WTC11 (cell line): ENCODE results near the gene ITLN1.

ENCODE experiments used
- ELF4 ChIP-seq: sonication (generic); formaldehyde crosslinking; IDR thresholded peaks from 2 replicates; pipeline ENCODE4 v1.8.1; 2022; ENCODE audit warnings: low read depth, mild to moderate bottlenecking, moderate library complexity, missing genetic modification reagents
- GABPB1 ChIP-seq: sonication (generic); formaldehyde crosslinking; IDR thresholded peaks from 2 replicates; pipeline ENCODE4 v1.8.1; 2023; ENCODE audit warnings: mild to moderate bottlenecking, missing genetic modification reagents
- NR1H2 ChIP-seq: sonication (generic); formaldehyde crosslinking; IDR thresholded peaks from 2 replicates; pipeline ENCODE4 v1.9.0; 2021; ENCODE audit warnings: mild to moderate bottlenecking, moderate library complexity, missing genetic modification reagents
- SMAD3 ChIP-seq: sonication (generic); formaldehyde crosslinking; IDR thresholded peaks from 2 replicates; pipeline ENCODE4 v1.8.0; 2022; ENCODE audit warnings: missing genetic modification reagents, mild to moderate bottlenecking, borderline replicate concordance
- TF ChIP-seq, protein P1 (sequence below): fragments of 200-600 bp; IDR thresholded peaks from 2 replicates; pipeline ENCODE4 v1.8.0; 2022; ENCODE audit warnings: antibody characterized with exemption
- TF ChIP-seq, protein P2 (sequence below): fragments of 250-450 bp; sonication (Bioruptor Pico); IDR thresholded peaks from 2 replicates; pipeline ENCODE4 v1.8.0; 2021; ENCODE audit warnings: mild to moderate bottlenecking

DNA sequence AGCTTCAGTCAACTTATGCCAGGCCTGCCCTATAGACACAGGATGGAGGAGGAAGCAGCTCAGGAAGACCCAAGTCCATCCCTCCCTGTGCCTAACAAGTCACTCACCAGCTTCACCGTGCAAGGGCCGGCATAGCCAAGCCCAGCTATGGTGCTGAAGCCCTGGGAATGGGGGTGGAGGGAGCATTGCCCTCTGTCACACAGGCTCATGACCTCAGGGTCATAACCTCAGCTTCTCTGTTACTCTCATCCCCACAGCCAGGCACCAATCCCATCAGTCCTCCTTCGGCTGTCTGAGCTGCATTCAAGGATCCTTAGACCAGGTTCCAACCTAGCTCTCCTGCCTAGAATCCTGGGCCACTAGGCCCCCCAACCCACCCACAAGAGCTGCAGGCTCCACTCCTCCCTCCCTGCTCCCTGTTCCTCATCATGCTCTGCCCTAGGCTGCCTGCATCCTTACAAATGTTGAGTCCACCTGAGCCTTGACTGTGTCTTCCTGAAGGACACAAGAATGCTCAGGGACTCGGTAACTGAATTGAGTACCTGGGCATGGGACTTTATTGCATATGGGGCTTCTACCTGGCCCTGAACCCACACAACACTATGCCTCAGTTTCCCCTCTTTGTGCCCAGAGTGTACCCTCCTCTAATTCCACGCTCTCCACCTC, 24.0 kb downstream of the ITLN1 start:
- TF ChIP-seq, protein P1, sequence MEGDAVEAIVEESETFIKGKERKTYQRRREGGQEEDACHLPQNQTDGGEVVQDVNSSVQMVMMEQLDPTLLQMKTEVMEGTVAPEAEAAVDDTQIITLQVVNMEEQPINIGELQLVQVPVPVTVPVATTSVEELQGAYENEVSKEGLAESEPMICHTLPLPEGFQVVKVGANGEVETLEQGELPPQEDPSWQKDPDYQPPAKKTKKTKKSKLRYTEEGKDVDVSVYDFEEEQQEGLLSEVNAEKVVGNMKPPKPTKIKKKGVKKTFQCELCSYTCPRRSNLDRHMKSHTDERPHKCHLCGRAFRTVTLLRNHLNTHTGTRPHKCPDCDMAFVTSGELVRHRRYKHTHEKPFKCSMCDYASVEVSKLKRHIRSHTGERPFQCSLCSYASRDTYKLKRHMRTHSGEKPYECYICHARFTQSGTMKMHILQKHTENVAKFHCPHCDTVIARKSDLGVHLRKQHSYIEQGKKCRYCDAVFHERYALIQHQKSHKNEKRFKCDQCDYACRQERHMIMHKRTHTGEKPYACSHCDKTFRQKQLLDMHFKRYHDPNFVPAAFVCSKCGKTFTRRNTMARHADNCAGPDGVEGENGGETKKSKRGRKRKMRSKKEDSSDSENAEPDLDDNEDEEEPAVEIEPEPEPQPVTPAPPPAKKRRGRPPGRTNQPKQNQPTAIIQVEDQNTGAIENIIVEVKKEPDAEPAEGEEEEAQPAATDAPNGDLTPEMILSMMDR, result no peak
- TF ChIP-seq GABPB1 (CRISPR knock-in tag) (no peak), NR1H2 (CRISPR knock-in tag) (no peak), ELF4 (CRISPR knock-in tag) (no peak), SMAD3 (CRISPR knock-in tag) (no peak)
- TF ChIP-seq, protein P2, sequence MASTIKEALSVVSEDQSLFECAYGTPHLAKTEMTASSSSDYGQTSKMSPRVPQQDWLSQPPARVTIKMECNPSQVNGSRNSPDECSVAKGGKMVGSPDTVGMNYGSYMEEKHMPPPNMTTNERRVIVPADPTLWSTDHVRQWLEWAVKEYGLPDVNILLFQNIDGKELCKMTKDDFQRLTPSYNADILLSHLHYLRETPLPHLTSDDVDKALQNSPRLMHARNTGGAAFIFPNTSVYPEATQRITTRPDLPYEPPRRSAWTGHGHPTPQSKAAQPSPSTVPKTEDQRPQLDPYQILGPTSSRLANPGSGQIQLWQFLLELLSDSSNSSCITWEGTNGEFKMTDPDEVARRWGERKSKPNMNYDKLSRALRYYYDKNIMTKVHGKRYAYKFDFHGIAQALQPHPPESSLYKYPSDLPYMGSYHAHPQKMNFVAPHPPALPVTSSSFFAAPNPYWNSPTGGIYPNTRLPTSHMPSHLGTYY (CRISPR knock-in tag), result no peak
